Measurements from ENCODE around the gene PGPEP1.
"Not testable (repeated sequence)": the region's sequence is repeated elsewhere in the genome, so short reads cannot be mapped to it uniquely, and the experiment has no call there.

The PGPEP1 gene

DNA sequence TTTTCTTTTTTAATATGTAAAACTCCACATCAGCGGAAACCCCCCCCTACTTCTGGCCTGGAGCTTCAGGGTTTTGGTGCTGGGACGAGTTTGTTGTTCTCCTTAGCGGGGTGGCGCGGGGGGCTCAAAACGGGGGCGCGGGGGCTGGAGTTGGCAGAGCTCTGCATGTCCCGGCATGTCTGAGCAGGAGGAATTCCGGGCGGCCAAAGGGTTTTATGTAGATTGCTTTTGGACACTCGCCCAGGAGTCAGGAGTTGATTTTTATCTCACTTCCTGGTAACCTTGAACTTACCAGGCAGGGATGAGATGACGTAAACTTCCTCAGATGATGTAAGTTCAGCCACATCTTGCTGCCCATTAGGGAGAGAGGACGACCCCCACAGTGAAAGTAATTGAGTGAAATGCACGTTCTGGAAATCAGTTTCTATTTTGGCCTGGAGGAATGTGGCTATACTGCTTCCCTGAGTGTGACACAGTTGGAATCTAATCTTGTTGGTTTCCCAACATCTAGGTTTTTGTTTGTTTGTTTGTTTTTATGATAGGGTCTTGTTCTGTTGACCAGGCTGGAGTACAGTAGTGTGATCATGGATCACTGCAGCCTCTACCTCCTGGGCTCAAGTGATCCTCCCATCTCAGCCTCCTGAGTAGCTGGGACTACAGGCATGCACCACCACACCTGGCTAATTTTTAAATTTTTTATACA, 24.6 kb downstream of the PGPEP1 start:
- no peak for DNase-seq

DNA sequence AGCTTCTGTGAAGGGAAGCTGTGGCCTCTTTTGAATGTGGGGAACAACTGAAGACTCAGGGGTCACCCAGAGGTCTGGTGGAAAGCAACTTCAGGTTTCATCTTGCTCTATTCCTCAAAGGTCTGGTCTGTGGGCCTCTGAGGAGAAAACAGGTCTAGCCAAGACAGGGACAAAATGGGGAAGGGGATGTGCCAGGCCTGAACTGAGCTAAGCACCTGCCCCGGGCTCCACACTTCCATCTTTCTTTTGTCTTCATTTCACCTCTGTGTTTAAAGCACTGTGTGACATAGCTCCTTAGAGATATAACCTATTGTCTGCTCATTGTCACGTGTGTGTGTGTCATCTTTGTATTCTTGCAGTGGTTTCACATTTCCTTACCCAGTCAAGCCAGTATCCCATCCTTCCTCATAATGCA, 25.6 kb downstream of the PGPEP1 start:
- DNase-seq, result no peak

DNA sequence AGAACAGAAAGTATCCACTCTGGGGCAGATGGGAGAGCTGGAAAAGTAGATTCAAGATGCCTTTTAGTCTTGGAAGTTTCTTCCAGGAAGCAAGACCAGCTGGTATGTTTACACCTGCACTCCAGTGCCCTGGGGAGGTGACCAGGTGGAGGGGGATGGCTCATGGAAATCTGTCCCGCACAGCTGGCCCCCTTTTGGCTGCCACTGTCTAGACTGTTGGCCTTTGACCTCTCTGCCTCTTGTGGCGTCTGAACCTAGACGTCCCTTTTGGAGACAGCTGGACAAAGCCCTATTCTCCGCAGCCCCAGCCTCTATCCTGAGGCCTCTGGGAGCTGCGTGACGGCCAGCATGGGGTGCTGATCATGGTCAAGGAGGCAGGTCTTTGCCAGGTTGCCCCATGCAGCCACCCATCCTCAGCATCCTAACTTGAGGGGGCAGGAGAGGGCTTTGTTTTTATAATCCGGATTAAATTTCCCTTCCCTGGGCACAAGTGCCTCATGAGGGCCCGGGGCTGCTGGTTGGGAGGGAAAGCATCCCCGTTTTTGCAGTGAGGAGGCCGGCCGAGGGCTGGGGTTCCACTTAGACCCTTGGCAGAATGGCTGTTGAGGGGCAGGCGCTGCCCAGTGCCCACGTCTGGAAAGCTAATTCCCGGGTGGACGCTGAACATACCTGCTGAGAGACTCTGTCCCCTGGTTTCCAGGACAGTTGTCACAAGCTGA, 28.3 kb downstream of the PGPEP1 start:
- DNase-seq, result no peak

DNA sequence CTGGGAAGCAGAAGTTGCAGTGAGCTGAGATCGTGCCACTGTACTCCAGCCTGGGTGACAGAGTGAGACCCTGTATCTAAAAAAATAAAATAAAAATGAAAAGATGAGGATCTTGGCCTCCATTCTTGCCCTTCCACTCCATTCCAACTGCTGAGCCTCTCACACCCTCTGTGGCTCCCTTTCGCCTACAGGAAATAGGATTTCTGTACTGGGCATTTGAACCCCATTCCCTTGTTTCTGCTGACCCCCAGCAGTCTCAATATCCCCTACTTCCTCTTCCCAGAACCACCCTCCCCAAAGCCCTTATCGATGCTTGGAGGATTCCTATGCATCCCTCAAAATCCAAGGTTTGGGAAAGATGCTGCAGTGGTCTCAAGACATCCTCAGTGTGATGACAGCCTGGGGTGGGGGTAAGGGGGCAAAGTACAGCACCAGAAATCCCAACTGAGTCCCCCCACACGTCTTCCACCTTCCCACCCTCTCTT, 33.1 kb downstream of the PGPEP1 start:
- DNase-seq, result no peak

DNA sequence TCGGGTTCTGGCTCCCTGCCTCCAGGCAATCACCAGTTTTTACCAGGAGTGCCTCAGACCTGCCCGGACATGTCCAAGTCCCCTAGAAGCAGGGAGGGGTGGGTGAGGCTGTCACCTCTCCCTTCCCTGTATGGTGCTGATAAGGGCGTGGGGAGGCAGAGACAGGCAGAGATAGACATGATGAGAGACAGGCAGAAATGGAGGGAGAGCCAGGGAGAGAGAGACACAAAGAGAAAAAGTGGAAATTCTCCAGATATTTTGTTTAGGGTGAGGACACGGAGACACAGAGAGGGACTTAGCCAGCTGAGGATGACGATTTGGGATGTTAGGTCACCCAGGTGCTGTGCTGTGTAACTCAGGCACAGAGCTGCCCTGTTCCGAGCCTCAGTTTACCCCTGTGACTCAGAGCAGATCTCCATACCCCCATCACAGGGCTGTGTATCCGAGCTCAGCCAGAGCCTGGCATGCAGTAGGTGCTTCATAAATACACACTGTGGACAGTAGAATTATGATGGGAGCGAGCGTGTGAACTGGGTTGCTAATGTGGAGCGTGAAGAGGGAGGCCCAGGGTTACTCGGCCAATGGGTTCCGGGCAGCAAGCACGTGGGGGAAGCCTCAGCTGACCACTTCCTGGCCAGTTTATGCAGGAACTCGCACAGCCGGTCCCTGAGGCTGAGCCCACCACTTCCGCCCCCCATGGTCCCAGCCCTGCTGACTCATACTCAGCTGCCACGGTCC, 33.7 kb downstream of the PGPEP1 start:
- DNase-seq, result peak in 3 of 4 experiments; percentile 4 to 34 (median 20)

DNA sequence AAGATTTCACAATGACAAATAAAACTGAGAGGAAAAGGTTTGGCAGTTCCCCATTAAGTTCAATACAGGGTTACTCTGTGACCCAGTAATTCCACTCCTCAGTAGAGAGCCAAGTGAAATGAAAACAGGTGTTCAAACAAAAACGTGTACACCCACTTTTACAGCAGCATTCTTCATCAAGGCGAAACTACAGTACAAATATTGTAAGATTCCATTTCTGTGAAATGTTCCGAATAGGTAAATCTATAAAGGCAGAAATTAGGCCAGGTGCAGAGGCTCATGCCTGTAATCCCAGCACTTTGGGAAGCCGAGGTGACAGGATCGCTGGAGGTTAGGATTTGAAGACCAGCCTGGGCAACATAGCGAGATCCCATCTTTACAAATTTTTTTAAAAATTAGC, 36.6 kb downstream of the PGPEP1 start:
- DNase-seq, result no peak

DNA sequence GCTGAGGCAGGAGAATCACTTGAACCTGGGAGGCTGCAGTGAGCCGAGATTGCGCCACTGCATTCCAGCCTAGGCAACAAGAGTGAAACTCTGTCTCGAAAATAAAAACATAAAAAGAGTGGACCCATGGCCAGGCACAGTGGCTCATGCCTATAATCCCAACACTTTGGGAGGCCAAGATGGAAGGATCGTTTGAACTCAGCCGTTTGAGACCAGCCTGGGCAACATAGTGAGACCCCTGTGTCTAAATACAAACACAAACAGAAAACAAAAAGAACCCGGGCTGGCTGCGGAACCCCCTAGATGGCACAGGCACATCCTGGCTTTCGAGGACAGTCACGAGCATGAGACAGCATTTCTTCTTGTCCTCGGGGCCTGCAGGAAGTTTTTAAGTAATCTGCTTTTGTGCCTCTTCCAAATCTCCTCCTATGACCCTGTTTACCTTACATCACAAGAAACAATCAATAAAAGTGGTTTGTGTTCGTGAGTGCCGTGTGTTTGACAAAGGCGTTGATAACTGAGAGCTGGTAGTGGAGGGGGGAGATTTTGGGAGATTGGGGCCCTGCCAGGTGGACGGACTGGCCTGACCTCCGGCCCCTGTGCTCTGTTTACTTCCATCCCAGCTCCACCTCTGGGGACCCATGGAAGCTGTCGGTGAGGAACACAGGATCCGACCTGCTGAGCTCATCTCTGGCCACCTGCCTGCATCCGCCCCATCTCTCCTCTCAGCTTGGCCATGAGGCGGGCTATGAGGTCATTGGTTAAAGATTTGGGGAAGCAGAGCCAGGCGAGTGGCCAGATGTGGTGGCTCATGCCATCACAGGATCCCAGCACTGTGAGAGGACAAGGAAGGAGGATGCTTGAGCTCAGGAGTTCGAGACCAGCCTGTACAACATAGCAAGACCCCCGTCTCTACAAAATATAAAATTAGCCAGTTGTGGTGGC, 39.7 kb downstream of the PGPEP1 start:
- DNase-seq, result no peak

DNA sequence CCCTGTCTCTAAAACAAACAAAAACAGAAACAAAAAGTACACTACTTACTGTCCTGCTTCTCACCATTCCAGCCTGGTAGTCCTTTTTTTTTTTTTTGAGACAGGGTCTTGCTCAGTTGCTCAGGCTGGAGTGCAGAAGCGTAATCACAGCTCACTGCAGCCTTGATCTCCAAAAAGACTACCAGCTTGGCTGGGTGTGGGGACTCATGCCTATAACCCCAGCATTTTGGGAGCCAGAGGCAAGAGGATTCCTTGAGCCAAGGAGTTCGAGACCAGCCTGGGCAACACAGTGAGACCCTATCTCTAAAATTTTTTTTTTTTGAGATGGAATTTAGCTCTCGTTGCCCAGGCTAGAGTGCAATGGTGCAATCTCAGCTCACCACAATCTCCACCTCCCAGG, 40.4 kb downstream of the PGPEP1 start:
- no peak for DNase-seq

DNA sequence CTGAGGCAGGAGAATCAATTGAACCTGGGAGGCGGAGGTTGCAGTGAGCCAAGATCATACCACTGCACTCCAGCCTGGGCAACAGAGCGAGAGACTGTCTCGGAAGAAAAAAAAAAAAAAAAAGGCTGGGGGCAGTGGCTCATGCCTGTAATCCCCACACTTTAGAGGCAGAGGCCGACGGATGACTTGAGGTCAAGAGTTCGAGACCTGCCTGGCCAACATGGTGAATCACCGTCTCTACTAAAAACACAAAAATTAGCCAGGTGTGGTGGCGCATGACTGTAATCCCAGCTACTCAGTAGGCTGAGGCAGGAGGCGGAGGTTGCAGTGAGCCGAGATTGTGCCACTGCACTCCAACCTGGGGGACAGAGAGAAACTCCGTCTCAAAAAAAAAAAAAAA, 43.2 kb downstream of the PGPEP1 start:
- DNase-seq, result not testable (repeated sequence)

DNA sequence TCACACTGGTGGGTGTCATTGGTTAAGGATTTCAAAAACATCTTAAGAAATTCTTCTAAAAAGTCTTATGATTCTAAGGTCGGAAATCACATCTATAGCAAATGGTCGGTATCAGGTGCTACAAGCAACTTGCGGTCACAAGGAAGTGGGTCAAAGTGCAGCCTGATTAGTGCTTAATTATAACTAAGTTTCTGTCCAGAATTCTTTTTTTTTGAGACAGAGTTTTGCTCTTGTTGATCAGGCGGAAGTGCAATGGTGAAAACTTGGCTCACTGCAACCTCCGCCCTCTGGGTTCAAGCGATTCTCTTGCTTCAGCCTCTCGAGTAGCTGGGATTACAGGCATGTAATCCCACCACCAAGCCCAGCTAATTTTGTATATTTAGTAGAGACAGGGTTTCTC, 44.4 kb downstream of the PGPEP1 start:
- DNase-seq, result no peak

DNA sequence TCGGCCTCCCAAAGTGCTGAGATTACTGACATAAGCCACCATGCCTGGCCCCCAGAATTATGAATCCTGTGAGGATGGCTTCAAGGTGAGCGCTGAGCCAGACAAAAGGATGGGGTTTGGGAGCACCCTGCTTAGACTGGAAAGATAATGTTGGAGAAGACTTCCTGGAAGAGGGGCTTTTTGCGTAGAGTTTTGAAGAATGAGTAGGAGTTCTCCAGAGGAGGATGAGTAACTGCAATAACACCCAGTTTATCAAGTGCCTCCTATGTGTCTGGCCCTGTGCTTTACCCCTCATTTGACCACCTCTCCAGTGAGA, 44.9 kb downstream of the PGPEP1 start:
- DNase-seq, result no peak

DNA sequence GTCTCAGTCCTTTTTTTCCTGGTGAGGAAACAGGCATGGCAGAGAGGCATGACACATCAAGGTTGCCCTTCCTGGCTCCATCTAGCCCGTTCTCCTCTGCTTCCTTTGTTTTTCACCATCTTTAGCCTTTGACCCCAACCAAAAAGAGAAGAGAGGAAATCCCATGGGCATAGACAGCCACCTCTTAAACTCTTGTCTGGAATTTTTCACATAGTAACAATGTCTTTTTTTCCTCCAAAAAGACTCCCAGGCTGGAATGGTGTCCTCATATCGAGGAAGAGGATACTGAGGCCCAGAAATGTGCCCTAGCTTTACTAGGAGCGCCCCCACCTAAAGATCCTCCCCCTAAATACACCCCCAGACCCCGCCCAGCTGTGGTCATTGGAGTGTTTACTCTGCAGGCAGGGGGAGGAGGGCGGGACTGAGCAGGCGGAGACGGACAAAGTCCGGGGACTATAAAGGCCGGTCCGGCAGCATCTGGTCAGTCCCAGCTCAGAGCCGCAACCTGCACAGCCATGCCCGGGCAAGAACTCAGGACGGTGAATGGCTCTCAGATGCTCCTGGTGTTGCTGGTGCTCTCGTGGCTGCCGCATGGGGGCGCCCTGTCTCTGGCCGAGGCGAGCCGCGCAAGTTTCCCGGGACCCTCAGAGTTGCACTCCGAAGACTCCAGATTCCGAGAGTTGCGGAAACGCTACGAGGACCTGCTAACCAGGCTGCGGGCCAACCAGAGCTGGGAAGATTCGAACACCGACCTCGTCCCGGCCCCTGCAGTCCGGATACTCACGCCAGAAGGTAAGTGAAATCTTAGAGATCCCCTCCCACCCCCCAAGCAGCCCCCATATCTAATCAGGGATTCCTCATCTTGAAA, 45.5 kb downstream of the PGPEP1 start, which contains the start of gene GDF15:
GDF15 (plus strand) TSS at position 484 of the 868 bp plus-strand sequence; CDS start at position 516, 32 bp downstream.
- peak in 2 of 4 experiments; percentile 4 to 8 for DNase-seq

DNA sequence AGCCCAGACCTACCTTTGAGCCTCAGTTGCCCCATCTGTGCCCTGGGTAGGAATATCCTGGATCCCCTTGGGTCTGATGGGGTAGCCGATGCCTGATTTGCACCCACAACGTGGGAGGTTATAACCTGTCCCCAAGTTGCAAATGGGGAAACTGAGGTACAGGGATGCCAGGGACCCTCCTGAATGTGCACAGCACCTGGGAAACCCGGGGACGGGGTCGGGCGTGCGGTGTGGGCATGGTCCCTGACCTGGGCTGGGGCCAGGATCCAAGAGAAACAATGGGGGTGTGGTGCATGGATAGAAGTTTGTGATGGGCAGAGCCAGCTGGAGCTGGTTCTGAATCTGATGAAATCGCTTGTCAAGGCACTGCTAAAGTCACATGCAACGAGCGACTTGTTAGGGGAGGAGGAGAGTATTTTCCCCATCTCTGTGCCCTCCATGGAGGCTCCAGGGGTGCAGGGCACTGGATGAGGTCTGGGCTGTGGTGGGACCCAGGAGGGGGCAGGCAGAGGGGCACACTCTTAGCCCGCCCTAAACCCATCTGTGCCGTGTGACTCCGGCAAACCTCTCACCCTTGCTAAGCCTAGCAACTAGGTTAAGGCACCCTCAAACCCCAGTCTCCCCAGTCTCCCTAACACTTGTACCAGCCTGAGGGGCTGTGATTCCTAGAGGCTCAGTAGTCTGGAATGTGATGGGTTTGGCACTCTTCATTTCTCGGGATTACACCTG, 46.3 kb downstream of the PGPEP1 start:
- no peak for DNase-seq

DNA sequence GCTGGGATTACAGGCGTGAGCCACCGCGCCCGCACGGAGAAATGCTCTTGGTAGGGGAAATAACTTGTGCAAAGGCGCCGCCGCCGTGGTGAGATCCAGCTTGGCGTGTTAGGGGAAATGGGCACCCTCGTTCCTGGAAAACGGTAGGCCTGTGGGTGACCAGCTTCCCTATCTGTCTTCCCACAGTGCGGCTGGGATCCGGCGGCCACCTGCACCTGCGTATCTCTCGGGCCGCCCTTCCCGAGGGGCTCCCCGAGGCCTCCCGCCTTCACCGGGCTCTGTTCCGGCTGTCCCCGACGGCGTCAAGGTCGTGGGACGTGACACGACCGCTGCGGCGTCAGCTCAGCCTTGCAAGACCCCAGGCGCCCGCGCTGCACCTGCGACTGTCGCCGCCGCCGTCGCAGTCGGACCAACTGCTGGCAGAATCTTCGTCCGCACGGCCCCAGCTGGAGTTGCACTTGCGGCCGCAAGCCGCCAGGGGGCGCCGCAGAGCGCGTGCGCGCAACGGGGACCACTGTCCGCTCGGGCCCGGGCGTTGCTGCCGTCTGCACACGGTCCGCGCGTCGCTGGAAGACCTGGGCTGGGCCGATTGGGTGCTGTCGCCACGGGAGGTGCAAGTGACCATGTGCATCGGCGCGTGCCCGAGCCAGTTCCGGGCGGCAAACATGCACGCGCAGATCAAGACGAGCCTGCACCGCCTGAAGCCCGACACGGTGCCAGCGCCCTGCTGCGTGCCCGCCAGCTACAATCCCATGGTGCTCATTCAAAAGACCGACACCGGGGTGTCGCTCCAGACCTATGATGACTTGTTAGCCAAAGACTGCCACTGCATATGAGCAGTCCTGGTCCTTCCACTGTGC, 47.9 kb downstream of the PGPEP1 start:
- DNase-seq, result peak; percentile 40 to 70 (median 60)

DNA sequence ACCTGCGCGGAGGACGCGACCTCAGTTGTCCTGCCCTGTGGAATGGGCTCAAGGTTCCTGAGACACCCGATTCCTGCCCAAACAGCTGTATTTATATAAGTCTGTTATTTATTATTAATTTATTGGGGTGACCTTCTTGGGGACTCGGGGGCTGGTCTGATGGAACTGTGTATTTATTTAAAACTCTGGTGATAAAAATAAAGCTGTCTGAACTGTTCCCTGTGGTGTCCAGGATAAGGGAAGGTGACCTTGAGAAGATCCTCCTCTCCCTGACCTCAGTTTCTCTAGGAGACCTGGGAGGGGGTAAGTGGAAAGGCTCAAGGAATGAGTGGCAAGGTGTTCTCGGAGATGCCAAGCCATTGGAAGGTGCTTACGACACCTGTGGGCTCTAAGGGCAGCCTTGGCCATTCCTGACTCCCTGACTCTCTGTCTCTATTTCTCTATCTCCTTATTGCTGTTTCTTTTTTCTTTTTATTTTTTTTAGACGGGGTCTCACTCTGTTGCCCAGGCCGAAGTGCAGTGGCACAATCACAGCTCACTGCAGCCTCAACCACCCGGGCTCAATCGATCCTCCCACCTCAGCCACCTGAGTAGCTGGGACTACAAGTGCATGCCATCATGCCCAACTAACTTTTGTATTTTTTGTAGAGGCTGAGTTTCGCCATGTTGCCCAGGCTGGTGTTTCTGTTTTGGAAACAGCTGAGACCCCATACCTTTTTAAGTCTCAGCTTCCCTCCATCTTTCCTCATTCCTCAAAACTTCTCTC, 48.7 kb downstream of the PGPEP1 start:
- no peak for DNase-seq

DNA sequence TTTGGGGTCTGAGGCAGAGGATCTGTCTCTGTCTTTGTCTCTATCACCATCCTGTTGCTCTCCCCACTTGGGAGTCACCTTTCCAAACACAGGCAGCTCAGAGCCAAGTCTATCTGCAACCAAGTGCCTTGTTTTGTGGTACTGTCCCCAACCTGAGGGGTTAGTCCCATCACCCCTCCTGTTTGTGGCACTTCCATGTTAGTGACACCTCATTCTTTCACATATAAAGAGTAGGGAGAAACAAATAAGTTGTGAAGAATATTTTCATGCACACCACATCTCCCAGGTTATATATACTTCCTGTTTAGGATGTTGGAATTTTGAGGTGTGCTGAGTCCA, 49.3 kb downstream of the PGPEP1 start:
- no peak for DNase-seq

DNA sequence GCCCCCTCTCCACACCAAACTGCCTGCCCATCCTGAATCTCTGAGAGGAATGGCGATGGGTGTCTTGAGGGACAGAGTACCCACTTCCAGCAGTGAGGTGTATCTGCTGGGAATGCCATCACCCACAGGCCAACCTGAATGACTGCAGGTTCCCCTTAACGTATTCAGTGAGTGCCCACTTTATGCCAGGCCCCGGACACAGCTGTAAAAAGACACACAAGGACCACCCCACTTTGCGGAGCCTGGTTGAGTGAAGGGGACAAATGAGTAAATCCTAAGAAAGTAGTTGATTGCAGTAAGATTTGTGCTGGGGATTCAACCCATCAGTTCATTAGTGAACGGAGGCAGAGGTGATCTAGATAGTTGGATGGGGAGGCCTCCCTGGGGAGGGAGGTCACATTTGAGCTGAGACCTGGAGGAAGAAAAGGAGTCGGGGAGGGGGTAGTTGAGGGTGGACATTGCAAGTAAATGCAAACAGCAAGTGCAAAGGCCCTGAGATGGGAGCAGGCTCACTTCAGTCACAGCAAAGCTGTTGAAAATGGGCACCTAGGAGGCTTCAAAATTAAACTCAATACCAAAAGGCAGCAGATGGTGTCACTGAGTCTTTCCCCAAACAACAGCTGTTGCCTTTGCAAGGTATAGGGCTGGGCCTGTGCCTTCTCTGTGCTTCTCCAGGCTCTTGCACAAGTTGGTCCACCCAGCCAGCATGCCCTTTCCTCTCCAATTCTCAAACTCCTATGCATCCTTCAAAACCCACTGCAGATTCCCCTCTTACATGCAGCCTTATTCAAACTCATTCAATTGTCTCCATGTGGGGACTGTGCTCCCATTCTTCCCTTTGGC, 49.9 kb downstream of the PGPEP1 start:
- no peak for DNase-seq

DNA sequence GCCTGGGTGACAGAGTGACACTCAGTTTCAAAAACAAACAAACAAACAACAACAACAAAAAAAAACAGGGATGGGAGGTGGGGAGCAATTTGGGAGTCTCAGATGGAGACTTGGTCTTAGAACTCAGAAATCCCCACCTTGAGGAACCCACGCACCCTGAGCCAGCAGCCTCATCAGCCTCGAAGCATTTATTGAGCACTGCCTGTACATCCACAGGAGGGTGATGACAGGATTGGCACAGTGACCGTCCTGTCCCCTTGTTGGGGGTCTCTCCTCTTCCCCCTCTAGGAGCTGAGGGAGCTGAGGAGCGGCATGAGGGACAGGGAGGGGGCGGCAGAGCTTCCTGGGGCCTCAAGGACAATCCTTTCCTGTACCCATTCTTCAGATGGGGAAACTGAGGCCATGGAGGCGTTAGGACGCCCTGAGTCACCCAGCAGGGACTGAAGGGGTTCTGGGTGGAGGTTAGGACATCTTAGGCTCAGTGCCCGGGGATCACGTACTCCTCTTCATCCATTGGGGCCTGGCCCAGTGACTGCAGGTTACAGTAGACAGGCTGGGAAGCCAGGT, 51.2 kb downstream of the PGPEP1 start:
- no peak for DNase-seq

Data from activated CD4-positive, CD25-positive, alpha-beta regulatory T cell (primary cell).